Right lobe of liver (tissue), 6 donors: Measurements from ENCODE around the gene PLIN5. TPM values are rescaled to one million over a fixed set of nuclear protein-coding genes. Genes with fewer than 3 reads are reported as not detected.

Experiments used
- ATAC-seq, 4 donors: fragments of 200-7000 bp; cut with Tn5 transposase; one replicate each; pipeline ENCODE4 v1.9.1; 2020; ENCODE audit warnings: mild to moderate bottlenecking in 4 of 4, moderate library complexity in 4 of 4
- DNase-seq, 3 donors: peaks; one replicate each; pipeline ENCODE4 v3.0.0-alpha.2; 2020
- H3K27ac ChIP-seq, 3 donors: fragments of 200-600 bp; one replicate each; pipeline ENCODE4 v1.8.0; 2022
- H3K27me3 ChIP-seq, 2 donors: fragments of 200-600 bp; one replicate each; pipeline ENCODE4 v1.8.0; 2022
- H3K36me3 ChIP-seq, 4 donors: fragments of 200-600 bp; sonication (generic) in 1 of 4; one replicate each; pipeline versions ENCODE4 v1.5.1 to v1.8.0; 2017 to 2022; ENCODE audit warnings: control low read depth in 1 of 4
- H3K4me1 ChIP-seq, 4 donors: fragments of 200-600 bp; sonication (generic) in 1 of 4; one replicate each; pipeline versions ENCODE4 v1.5.1 to v1.8.0; 2017 to 2022; ENCODE audit warnings: control low read depth in 1 of 4
- H3K4me3 ChIP-seq, 3 donors: fragments of 200-600 bp; one replicate each; pipeline ENCODE4 v1.8.0; 2022
- H3K9me3 ChIP-seq, 4 donors: fragments of 200-600 bp; sonication (generic) in 1 of 4; one replicate each; pipeline versions ENCODE4 v1.5.1 to v1.8.0; 2017 to 2022; ENCODE audit warnings: control low read depth in 1 of 4
- POLR2A ChIP-seq: fragments of 450-650 bp; IDR thresholded peaks from one replicate; pipeline ENCODE4 v1.6.1; 2017; ENCODE audit warnings: antibody characterized with exemption, mild to moderate bottlenecking
- WGBS: methylation state at CpG from one replicate; pipeline ENCODE4 v1.1.6; 2018; ENCODE audit warnings: low coverage, low lambda C conversion rate; ENCODE audit not compliant: insufficient coverage; ENCODE audit errors: missing lambda C conversion rate; 5-methylcytosine and 5-hydroxymethylcytosine counted together
- intact Hi-C, 2 donors: fragments of 100-400 bp; cut with DNase I; formaldehyde crosslinking; loops; one replicate each; pipeline versions ENCODE4 v1.11.2 to v1.14.1; 2022
- total RNA-seq, 6 experiments: library from RNA; depleted of rRNA in 2 of 6; stranded (reverse); fragments of >200 nt in 2 of 6; fragmentation: NEBNext Ultra II Directional in 3 of 6; extraction: Animal tissue kit (Norgen Biotek cat#: 25700) in 3 of 6; gene quantifications; one replicate each; pipeline versions ENCODE4 v1.1.0 to v1.2.4, GENCODE V29; 2016 to 2023
- TF ChIP-seq, protein P1 (sequence below), 4 donors: fragments of 200-600 bp in 3 of 4; fragments of 450-650 bp in 1 of 4; IDR thresholded peaks; one replicate each; pipeline versions ENCODE4 v1.5.1 to v1.8.0; 2016 to 2022; ENCODE audit warnings: antibody characterized with exemption in 4 of 4, mild to moderate bottlenecking in 2 of 4
- donor health status: DM: no; HTN: yes; CAD: no.
- donor health status: DM: no; HTN: no; CAD: no.
- donor health status: DM: no; HTN: no; CAD: no.
- donor health status: DM: no; HTN: yes; CAD: no.
- donor health status: DM: no; HTN: yes; CAD: no.

PLIN5 gene
- total RNA-seq, 6 experiments from 2014 or later, result 35.0 to 149 (median 117) TPM

DNA sequence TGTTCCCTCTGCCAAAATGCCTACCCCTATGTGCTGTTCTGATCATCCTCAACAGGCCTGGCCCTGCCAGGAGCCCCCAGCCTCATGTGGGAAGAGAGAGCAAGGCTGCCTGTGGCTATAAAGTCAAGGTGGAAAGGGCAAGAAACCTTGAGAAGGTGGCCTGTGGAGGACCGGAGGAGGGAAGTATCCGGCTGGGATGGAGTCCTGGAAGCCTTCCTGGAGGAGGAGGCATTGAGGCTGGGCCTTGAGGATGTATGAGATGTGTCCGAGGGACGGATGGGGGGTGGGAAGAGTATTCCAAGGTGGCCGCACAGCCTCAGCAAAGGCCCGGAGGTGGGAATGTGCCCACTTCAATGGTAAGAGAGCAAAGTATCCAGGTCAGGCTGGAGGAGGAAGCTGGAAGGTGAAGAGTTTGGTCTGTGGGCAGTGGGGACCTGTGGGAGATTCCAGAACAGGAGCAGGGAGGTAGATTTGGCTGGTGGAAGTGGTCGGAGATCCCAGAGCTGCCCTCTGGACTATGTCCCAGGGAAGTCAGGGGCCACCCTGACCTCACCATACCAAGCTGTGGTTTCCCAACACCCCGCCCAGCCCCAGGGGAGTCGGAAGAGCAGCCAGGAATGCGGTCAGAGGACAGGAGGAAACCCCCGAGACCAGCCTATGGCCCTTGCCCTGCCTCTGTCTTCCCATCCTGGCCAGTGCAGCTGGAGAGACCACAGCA, 13.7 kb downstream of the PLIN5 start:
- 67% methylated on average over 5 of the region's 11 CpGs for WGBS
- peak; percentile 72 to 79 (median 79) for DNase-seq
- Histone ChIP-seq H3K27ac (peak overlapping the region in 2 of 3 donors; percentile 51 to 53), H3K4me1 (peaks cover 0 to 71% (median 34%) of the 10 kb centered on the region in 4 donors), H3K36me3 (peaks cover 0 to 4% (median under 1%) of the 10 kb centered on the region in 4 donors), H3K9me3 (no peaks in the 10 kb centered on the region), H3K4me3 (no peak overlapping the region), H3K27me3 (no peaks in the 10 kb centered on the region)
- ATAC-seq, result peak; percentile 12 to 42 (median 34)
- TF ChIP-seq, protein P1, sequence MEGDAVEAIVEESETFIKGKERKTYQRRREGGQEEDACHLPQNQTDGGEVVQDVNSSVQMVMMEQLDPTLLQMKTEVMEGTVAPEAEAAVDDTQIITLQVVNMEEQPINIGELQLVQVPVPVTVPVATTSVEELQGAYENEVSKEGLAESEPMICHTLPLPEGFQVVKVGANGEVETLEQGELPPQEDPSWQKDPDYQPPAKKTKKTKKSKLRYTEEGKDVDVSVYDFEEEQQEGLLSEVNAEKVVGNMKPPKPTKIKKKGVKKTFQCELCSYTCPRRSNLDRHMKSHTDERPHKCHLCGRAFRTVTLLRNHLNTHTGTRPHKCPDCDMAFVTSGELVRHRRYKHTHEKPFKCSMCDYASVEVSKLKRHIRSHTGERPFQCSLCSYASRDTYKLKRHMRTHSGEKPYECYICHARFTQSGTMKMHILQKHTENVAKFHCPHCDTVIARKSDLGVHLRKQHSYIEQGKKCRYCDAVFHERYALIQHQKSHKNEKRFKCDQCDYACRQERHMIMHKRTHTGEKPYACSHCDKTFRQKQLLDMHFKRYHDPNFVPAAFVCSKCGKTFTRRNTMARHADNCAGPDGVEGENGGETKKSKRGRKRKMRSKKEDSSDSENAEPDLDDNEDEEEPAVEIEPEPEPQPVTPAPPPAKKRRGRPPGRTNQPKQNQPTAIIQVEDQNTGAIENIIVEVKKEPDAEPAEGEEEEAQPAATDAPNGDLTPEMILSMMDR (IDR thresholded peaks at IDR 0.05), result no peak
- TF ChIP-seq POLR2A, result no peak
- intact Hi-C loops, result no loop called here

DNA sequence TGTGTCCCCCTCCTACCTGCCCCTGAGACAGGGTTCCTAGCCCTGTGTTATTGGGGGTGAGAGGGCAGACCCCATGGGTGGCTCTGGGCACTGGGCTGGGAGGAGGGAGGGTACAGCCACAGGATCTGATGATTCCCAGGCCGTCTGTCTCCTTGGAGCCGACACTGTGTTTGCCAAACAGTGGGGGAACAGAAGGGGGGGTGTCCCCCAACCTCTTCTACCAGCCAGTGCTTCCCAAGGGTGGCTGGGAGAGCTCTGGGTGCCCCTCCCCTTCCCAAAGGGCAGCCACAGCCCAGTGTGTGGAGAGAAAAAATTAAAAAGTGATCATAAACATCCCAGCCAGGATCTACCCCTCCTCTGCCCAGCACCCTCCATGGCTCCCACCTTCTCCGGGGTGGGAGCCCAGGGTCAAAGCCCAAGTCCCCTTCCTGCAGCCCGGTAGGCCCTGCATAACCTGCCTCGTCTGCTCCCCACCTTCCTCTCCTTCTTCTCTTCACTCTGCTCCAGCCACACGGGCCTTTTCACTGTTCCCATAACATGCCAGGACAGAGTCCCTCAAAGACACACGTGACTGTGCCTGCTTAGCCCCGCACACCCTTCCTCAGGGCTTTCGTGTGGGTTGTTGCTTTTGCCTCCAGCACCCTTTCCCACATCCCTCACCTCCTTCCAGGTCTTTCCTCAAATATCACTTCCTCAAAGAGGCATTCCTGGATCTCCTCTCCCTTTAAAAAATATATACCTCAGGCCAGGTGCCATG, 15.3 kb downstream of the PLIN5 start:
- H3K4me3 ChIP-seq, result no peak overlapping the region
- DNase-seq, result no peak
- no peak for ATAC-seq
- H3K27me3 ChIP-seq, result no peaks in the 10 kb centered on the region
- peaks cover 0 to 73% (median 34%) of the 10 kb centered on the region in 4 donors for H3K4me1 ChIP-seq
- H3K36me3 ChIP-seq, result peaks cover 0 to 15% (median 4%) of the 10 kb centered on the region in 4 donors
- no peak for TF ChIP-seq POLR2A
- TF ChIP-seq, protein P1 (IDR thresholded peaks at IDR 0.05), result no peak
- WGBS, result 51% methylated on average over 7 of the region's 9 CpGs
- no peaks in the 10 kb centered on the region for H3K9me3 ChIP-seq
- peak overlapping the region in 2 of 3 donors; percentile 28 to 47 for H3K27ac ChIP-seq
- intact Hi-C loops, result no loop called here

DNA sequence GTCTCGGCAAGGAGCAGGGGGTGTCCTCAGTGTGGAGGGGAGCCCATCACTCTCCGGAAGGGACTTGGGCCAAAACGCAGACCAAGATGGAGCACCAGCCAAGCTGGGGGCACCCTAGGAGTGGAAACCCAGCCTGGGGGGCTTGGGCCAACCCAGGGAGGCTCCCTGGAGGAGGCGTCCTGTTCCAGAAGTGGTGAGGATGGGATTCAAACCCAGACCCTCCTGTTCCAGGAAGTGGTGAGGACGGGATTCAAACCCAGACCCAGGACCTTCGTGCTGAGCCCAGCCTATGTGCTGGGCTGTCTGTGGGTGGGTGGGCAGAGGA, 15.9 kb downstream of the PLIN5 start:
- 86% methylated on average over 1 of the region's 6 CpGs for WGBS
- TF ChIP-seq, protein P1 (IDR thresholded peaks at IDR 0.05), result no peak
- no peak for TF ChIP-seq POLR2A
- DNase-seq (no peak), ATAC-seq (no peak)
- Histone ChIP-seq H3K9me3 (no peaks in the 10 kb centered on the region), H3K27me3 (no peaks in the 10 kb centered on the region), H3K36me3 (peaks cover 0 to 17% (median 5%) of the 10 kb centered on the region in 4 donors), H3K4me3 (no peak overlapping the region), H3K27ac (peak overlapping the region in 2 of 3 donors; percentile 28 to 47), H3K4me1 (peaks cover 0 to 73% (median 34%) of the 10 kb centered on the region in 4 donors)
- intact Hi-C loops, result no loop called here

DNA sequence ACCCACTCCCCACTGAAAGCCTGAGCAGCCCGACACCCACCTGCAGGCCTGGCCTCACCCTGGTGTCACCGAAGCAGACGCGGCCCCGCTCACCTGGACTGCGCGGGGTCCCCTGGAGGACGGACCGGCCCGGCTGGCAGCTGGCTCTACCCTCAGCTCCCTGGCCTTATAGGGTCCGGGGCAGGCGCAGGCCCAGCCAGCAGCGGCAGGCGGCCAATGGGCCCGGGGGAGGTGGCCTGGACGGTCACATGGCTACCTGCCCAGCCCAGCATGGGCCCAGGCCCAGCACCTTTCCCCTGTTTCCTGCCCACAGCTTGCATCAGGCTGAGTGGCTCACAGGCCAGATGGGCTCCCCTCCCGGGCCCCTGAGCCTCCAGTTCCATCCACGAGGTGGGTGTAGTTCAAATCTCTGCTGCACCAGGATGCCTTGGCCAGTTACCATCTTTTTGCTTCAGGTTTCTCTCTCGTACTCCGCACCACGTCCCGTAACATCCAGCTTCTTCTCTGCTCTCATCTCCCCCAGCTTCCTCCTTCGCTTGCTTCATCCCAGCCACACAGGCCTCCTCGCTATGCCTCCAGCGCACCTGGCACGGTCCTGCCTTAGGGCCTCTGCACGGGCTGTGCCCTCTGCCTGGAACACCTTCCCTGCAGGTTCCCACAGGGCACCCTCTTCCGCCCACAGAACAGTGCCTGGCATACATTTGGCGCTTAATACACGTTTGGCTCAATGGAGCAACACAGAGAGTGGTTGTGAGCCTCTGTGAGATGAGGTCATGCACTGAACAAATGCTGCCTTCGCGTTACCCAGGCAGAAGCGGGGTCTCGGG, 16.5 kb downstream of the PLIN5 start, which contains the start of gene PLIN4:
Gene PLIN4, minus strand, starts transcription at position 142 of the 827 bp plus-strand sequence. CDS start 214 bp downstream, outside the sequence.
- Histone ChIP-seq H3K9me3 (no peaks in the 10 kb centered on the region), H3K4me1 (peaks cover 0 to 68% (median 31%) of the 10 kb centered on the region in 4 donors), H3K27me3 (no peaks in the 10 kb centered on the region), H3K27ac (peak within 1 kb of the TSS in 2 of 3 donors; percentile 28 to 47), H3K36me3 (peaks cover 0 to 23% (median 8%) of the 10 kb centered on the region in 4 donors), H3K4me3 (peak within 1 kb of the TSS in 2 of 3 donors; percentile 26 to 37)
- intact Hi-C loops, result no loop called here
- DNase-seq (peak; percentile 89 to 95 (median 95)), ATAC-seq (peak; percentile 72 to 89 (median 83))
- peak; percentile 97 for TF ChIP-seq POLR2A
- TF ChIP-seq, protein P1 (IDR thresholded peaks at IDR 0.05), result peak in 1 of 4 donors; percentile 1
- WGBS, result 44% methylated on average over 16 of the region's 34 CpGs
